OCI-LY7 (cell line): ENCODE data around the gene ZBTB42. TPM values are rescaled to one million over a fixed set of nuclear protein-coding genes. Genes with fewer than 3 reads are reported as not detected.

Source experiments
- BruUV-seq: library from RNA; stranded (reverse); fragments of 400-500 nt; replicated peaks from 2 replicates; lab custom pipeline; 2021; lab: Mats Ljungman, UMichigan
- CTCF ChIA-PET: fragments of 300-600 bp; sonication (Branson Sonifier 250); formaldehyde crosslinking; loops from one replicate; lab custom pipeline; 2022; ENCODE audit warnings: antibody characterized with exemption; ENCODE audit not compliant: unreplicated experiment; lab: Charles Lee
- POLR2A ChIA-PET: fragments of 300-600 bp; sonication (Branson Sonifier 250); formaldehyde crosslinking; loops from one replicate; lab custom pipeline; 2022; ENCODE audit warnings: antibody characterized with exemption; lab: Charles Lee
- DNase-seq: peaks from one replicate; pipeline ENCODE4 v3.0.0-alpha.2; 2015; ENCODE audit warnings: low spot score
- H2AFZ ChIP-seq: fragments of 200-600 bp; sonication (generic), shearing (Covaris generic); 2 replicates; pipeline ENCODE4 v1.6.1; 2014; ENCODE audit warnings: mild to moderate bottlenecking, antibody characterized with exemption, low read length, moderate library complexity
- H3K27ac ChIP-seq: fragments of 200-600 bp; sonication (generic); 2 replicates; pipeline ENCODE4 v1.5.1; 2014; ENCODE audit warnings: mixed run types, low read depth, mild to moderate bottlenecking, moderate library complexity, low read length, inconsistent platforms; ENCODE audit not compliant: poor library complexity, severe bottlenecking
- H3K36me3 ChIP-seq: fragments of 200-600 bp; sonication (generic); 2 replicates; pipeline ENCODE4 v1.6.1; 2014; ENCODE audit warnings: mild to moderate bottlenecking, antibody characterized with exemption, low read length, moderate library complexity, mixed read lengths; ENCODE audit not compliant: insufficient read depth
- H3K4me1 ChIP-seq: fragments of 200-600 bp; sonication (generic); 2 replicates; pipeline ENCODE4 v1.5.1; 2014; ENCODE audit warnings: mild to moderate bottlenecking, low read length; ENCODE audit not compliant: insufficient read depth, poor library complexity, severe bottlenecking
- H3K4me2 ChIP-seq: fragments of 200-600 bp; sonication (generic); 2 replicates; pipeline ENCODE4 v1.6.1; 2014; ENCODE audit warnings: mild to moderate bottlenecking, low read length
- H3K4me3 ChIP-seq: fragments of 200-600 bp; sonication (generic); 2 replicates; pipeline ENCODE4 v1.5.1; 2014; ENCODE audit warnings: mild to moderate bottlenecking, low read depth, low read length; ENCODE audit not compliant: poor library complexity, severe bottlenecking
- H3K79me2 ChIP-seq: fragments of 200-600 bp; sonication (generic); 2 replicates; pipeline ENCODE4 v1.6.1; 2016; ENCODE audit warnings: low read depth, mild to moderate bottlenecking, low read length, moderate library complexity, mixed read lengths; ENCODE audit not compliant: insufficient read depth
- H3K9me2 ChIP-seq: fragments of 200-600 bp; sonication (generic); 2 replicates; pipeline ENCODE4 v1.6.1; 2016; ENCODE audit warnings: mild to moderate bottlenecking, low read length, mixed read lengths; ENCODE audit not compliant: insufficient read depth
- H3K9me3 ChIP-seq: fragments of 200-600 bp; sonication (generic); 2 replicates; pipeline ENCODE4 v1.6.1; 2014; ENCODE audit warnings: mild to moderate bottlenecking, mixed run types, low read length, mixed read lengths
- H4K20me1 ChIP-seq: fragments of 200-600 bp; sonication (generic); 2 replicates; pipeline ENCODE4 v1.6.1; 2014; ENCODE audit warnings: mild to moderate bottlenecking, antibody characterized with exemption, low read length, moderate library complexity, mixed read lengths; ENCODE audit not compliant: insufficient read depth
- EZH2phosphoT487 ChIP-seq: fragments of 200-600 bp; sonication (generic); IDR thresholded peaks from 2 replicates; pipeline ENCODE4 v1.6.1; 2018; ENCODE audit warnings: low read depth, borderline replicate concordance, mild to moderate bottlenecking, mixed run types, antibody characterized with exemption, low read length, moderate library complexity, mixed read lengths
- intact Hi-C: fragments of 100-400 bp; cut with micrococcal nuclease; formaldehyde crosslinking; loops from one replicate; pipeline ENCODE4 v1.10.0; 2022; ENCODE audit not compliant: unreplicated experiment
- total RNA-seq, 2 experiments: library from RNA; depleted of rRNA in 1 of 2; stranded (reverse); fragments of >200 nt in 1 of 2; shearing (Covaris generic) in 1 of 2; gene quantifications; 2 replicates each; pipeline ENCODE4 v1.2.3, GENCODE V29; 2014 to 2022
- TF ChIP-seq, protein P1 (sequence below): fragments of 200-600 bp; sonication (generic); conservative IDR thresholded peaks from 2 replicates; pipeline ENCODE4 v1.5.1; 2014; ENCODE audit warnings: mild to moderate bottlenecking, antibody characterized with exemption, low read length, moderate library complexity, mixed read lengths

The ZBTB42 gene
- total RNA-seq, 2 experiments from 2014 or later, result 0.98 to 1.9 TPM

DNA sequence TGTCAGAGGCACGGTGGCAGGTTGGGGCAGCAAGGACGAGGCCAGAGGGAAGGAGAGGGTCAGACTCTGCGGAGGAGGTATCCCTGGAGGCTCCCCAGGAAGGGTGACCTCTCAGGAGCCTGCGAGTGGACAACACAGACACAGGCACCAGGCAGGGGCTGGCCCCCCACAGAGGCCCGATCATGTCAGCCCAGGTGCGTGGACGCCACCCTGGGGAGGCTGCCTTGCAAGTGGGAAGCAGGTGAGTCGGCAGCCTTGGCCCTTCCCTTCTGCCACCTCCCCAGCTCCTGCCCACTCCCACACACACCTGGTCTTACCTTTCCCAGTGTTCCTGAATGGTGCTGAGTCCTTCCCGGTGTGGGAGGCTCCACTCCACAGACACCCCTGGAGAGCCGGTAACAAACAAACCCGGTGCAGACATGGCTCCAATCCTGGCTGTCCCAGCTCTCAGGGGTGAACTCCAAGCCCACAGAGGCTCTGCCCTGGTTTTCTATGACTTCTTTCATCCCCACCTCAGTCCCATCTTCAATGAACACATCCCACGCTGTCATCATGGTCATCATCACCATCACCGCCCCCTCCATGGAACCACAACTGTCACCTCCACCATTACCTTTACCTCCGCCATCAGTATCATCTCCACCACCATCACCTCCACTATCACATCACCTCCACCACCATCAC, 5.2 kb downstream of the ZBTB42 start:
- H2AFZ ChIP-seq, result no peak overlapping the region
- TF ChIP-seq, protein P1, sequence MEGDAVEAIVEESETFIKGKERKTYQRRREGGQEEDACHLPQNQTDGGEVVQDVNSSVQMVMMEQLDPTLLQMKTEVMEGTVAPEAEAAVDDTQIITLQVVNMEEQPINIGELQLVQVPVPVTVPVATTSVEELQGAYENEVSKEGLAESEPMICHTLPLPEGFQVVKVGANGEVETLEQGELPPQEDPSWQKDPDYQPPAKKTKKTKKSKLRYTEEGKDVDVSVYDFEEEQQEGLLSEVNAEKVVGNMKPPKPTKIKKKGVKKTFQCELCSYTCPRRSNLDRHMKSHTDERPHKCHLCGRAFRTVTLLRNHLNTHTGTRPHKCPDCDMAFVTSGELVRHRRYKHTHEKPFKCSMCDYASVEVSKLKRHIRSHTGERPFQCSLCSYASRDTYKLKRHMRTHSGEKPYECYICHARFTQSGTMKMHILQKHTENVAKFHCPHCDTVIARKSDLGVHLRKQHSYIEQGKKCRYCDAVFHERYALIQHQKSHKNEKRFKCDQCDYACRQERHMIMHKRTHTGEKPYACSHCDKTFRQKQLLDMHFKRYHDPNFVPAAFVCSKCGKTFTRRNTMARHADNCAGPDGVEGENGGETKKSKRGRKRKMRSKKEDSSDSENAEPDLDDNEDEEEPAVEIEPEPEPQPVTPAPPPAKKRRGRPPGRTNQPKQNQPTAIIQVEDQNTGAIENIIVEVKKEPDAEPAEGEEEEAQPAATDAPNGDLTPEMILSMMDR, result no peak
- TF ChIP-seq EZH2phosphoT487, result no peak
- no peaks in the 10 kb centered on the region for H3K9me3 ChIP-seq
- H3K4me2 ChIP-seq, result no peak overlapping the region
- no peaks in the 10 kb centered on the region for H3K9me2 ChIP-seq
- ChIA-PET CTCF (no interaction called here), POLR2A (no interaction called here)
- no peaks in the 10 kb centered on the region for H4K20me1 ChIP-seq
- peaks cover 20% of the 10 kb centered on the region for H3K4me1 ChIP-seq
- H3K27ac ChIP-seq, result no peak overlapping the region
- no TSS peak for BruUV-seq
- no peak for DNase-seq
- intact Hi-C loops, result no loop called here
- H3K79me2 ChIP-seq, result no peaks in the 10 kb centered on the region
- no peak overlapping the region for H3K4me3 ChIP-seq
- H3K36me3 ChIP-seq, result no peaks in the 10 kb centered on the region

DNA sequence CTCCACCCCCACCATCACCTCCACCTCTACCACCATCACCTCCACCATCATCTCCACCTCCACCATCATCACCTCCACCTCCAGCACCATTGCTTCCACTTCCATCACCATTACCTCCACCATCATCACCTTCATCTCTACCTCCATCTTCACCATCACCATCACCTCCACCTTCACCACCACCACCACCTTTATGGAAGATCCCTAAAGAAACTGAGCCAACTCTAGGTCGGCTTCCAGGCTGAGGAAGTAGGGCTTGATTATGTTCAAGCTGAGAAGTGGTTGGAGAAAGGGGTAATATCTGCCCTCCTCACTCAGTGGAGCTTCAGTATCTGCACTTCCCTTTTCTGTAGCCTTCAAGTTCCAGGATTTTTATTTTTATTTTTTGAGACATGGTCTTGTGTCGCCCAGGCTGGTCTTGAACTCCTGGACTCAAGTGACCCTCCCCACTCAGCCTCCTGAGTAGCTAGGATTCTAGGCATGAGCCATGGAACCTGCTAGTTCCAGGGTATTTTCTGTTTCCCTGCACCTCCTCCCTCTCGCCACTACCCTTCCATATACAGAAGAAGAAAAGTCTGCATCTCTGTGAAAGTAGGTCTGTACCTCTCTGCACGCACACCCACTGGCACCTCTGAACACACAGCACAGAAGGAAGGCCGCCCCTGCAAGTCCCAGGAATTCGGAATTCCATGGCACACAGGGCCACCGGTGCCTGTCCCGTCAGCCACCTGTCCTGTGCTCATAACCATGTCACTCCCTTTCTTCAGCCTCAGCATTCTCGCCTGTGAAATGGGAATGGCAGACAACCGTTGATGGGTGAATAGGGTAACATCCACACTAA, 5.9 kb downstream of the ZBTB42 start:
- TF ChIP-seq EZH2phosphoT487, result no peak
- TF ChIP-seq, protein P1, result no peak

More for the DNA sequence above, 5.9 kb downstream of the ZBTB42 start:
- no peaks in the 10 kb centered on the region for H3K36me3 ChIP-seq
- CTCF ChIA-PET, result no interaction called here
- DNase-seq, result no peak
- H2AFZ ChIP-seq, result no peak overlapping the region
- H3K4me2 ChIP-seq, result no peak overlapping the region
- H3K27ac ChIP-seq, result no peak overlapping the region
- intact Hi-C loops, result no loop called here
- H4K20me1 ChIP-seq, result no peaks in the 10 kb centered on the region
- H3K4me3 ChIP-seq, result no peak overlapping the region
- H3K79me2 ChIP-seq, result no peaks in the 10 kb centered on the region
- no TSS peak for BruUV-seq
- peaks cover 12% of the 10 kb centered on the region for H3K4me1 ChIP-seq
- POLR2A ChIA-PET, result no interaction called here
- H3K9me3 ChIP-seq, result no peaks in the 10 kb centered on the region
- H3K9me2 ChIP-seq, result no peaks in the 10 kb centered on the region
